ENCODE measurements around the gene MTHFD2L.

DNA sequence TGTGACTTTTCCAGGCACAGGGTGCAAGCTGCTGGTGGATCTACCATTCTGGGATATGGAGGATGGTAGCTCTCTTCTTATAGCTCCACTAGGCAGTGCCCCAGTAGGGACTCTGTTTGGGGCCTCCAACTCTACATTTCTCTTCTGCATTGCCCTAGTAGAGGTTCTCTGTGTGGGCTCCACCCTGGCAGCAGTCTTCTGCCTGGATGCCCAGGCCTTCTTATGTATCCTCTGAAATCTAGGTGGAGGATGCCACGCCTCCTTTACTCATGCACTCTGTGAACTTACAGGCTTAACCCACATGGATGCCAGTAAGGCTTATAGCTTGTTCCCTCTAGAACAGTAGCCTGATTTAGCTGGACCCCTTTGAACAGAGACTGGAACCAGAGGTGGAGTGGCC, 186.1 kb downstream of the MTHFD2L start:
- TF ChIP-seq POLR2A (IDR thresholded peaks at IDR 0.05; ENCODE audit: low read length): no peak
- TF ChIP-seq GATA1 (IDR thresholded peaks at IDR 0.05; ENCODE audit: low read depth, low read length): no peak
